ENCODE measurements around the gene FAM168B.

DNA sequence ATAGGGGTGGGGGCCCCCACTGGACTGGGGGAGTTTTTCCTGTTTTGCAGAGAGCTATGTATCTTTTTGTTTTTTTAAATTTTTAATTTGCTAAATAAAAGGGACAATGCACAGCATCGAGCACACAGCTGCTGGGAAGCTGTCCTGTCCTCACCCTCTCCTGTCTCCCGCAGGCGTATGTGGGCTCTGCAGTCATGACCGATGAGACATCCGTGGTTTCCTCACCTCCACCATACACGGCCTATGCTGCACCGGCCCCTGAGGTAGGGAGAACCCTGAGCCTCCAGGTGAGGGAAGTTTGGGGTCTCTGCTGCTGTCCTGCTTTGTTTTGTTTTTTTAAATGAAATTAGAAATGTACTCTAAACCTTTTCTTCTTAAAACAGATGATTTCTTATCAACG is 39.5 kb upstream of the FAM168B start:
- TF ChIP-seq BACH2 (CRISPR knock-in tag; IDR thresholded peaks at IDR 0.05; ENCODE audit: borderline replicate concordance) (no peak), TOX (CRISPR knock-in tag; IDR thresholded peaks at IDR 0.05; ENCODE audit: borderline replicate concordance) (no peak), GLIS3 (CRISPR knock-in tag; IDR thresholded peaks at IDR 0.05) (no peak), TCF4 (CRISPR knock-in tag; IDR thresholded peaks at IDR 0.05; ENCODE audit: borderline replicate concordance) (no peak), RARB (CRISPR knock-in tag; IDR thresholded peaks at IDR 0.05) (no peak), ZFP3 (CRISPR knock-in tag; IDR thresholded peaks at IDR 0.05) (no peak), PPARA (CRISPR knock-in tag; IDR thresholded peaks at IDR 0.05; ENCODE audit: borderline replicate concordance) (no peak)
- TF ChIP-seq, protein P1, sequence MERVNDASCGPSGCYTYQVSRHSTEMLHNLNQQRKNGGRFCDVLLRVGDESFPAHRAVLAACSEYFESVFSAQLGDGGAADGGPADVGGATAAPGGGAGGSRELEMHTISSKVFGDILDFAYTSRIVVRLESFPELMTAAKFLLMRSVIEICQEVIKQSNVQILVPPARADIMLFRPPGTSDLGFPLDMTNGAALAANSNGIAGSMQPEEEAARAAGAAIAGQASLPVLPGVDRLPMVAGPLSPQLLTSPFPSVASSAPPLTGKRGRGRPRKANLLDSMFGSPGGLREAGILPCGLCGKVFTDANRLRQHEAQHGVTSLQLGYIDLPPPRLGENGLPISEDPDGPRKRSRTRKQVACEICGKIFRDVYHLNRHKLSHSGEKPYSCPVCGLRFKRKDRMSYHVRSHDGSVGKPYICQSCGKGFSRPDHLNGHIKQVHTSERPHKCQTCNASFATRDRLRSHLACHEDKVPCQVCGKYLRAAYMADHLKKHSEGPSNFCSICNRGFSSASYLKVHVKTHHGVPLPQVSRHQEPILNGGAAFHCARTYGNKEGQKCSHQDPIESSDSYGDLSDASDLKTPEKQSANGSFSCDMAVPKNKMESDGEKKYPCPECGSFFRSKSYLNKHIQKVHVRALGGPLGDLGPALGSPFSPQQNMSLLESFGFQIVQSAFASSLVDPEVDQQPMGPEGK (CRISPR knock-in tag; IDR thresholded peaks at IDR 0.05; ENCODE audit: borderline replicate concordance) = no peak
